Spleen (tissue), 3 donors: ENCODE results near the gene SEC16A.
A peak's percentile ranks its signal among the peaks of the same experiment; 100 is the strongest.

Experiments
- POLR2A ChIP-seq, 3 donors: fragments of 450-650 bp; IDR thresholded peaks; one replicate each; pipeline ENCODE4 v1.5.1; 2017; ENCODE audit warnings: antibody characterized with exemption in 3 of 3, mild to moderate bottlenecking in 1 of 3
- POLR2AphosphoS5 ChIP-seq, 3 donors: sonication (generic); formaldehyde crosslinking; IDR thresholded peaks; one replicate each; pipeline ENCODE4 v1.5.1; 2017; ENCODE audit warnings: antibody characterized with exemption in 3 of 3

DNA sequence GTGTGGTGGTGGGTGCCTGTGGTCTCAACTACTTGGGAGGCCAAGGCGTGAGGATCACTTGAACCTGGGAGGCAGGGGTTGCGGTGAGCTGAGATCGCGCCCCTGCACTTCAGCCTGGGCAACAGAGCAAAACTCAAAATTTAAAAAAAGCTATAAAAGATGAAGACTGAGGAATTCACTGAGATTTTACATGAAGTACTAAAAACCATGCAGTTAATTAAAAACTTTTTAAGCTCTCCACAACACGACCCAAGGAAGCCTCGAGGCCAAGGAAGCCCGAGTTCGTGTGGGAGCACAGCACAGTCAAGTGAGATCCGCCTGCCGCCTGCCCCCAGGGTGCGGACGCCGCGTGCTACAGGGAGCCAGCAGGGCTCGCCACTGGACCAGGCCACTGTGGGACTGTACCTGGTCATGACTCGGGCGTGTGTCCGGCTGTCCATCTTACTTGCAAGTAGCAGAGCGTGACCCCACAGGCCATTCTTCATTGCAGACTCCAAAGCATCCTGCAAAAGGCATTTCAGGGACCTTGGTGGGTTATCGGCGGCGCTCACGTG is 22.0 kb downstream of the SEC16A start:
- TF ChIP-seq POLR2AphosphoS5 (IDR thresholded peaks at IDR 0.05) (peak in 1 of 3 donors; percentile 47), POLR2A (IDR thresholded peaks at IDR 0.05) (no peak)
